RKO (cell line): ENCODE data around the gene NEMP1.
A peak's percentile ranks its signal among the peaks of the same experiment; 100 is the strongest.
"Not testable (repeated sequence)": the region's sequence is repeated elsewhere in the genome, so short reads cannot be mapped to it uniquely, and the experiment has no call there.

Experiments used
- DNase-seq: peaks from one replicate; pipeline ENCODE4 v3.0.0-alpha.2; 2016; ENCODE audit warnings: low spot score

The NEMP1 gene

GRCh38 chr12:57053901-57054300 lies 24.7 kb downstream of the NEMP1 start:
- not testable (repeated sequence) for DNase-seq

GRCh38 chr12:57053146-57053545 lies 25.4 kb downstream of the NEMP1 start:
- not testable (repeated sequence) for DNase-seq

- no peak for DNase-seq
Measured at GRCh38 chr12:57051011-57051410, 27.6 kb downstream of the NEMP1 start.

- peak; percentile 13 for DNase-seq
Measured at GRCh38 chr12:57049890-57050289, 28.7 kb downstream of the NEMP1 start, which contains the start of gene MYO1A. Gene MYO1A, minus strand, starts transcription at chr12:57050129. Its CDS starts 1,806 bp downstream, at chr12:57048323.

GRCh38 chr12:57049119-57049446 lies 29.5 kb downstream of the NEMP1 start:
- DNase-seq: no peak

GRCh38 chr12:57048423-57049118 lies 30.0 kb downstream of the NEMP1 start:
- no peak for DNase-seq

GRCh38 chr12:57047981-57048380 lies 30.6 kb downstream of the NEMP1 start:
- DNase-seq: no peak

GRCh38 chr12:57046947-57047890 lies 31.4 kb downstream of the NEMP1 start:
- DNase-seq: no peak

- DNase-seq: no peak
Measured at GRCh38 chr12:57046086-57046791, 32.4 kb downstream of the NEMP1 start.

- DNase-seq: no peak
Measured at GRCh38 chr12:57044889-57045288, 33.7 kb downstream of the NEMP1 start.

GRCh38 chr12:57044468-57044867 lies 34.1 kb downstream of the NEMP1 start:
- DNase-seq: no peak

GRCh38 chr12:57042695-57043094 lies 35.9 kb downstream of the NEMP1 start:
- DNase-seq: no peak

- DNase-seq: no peak
Measured at GRCh38 chr12:57040750-57041149, 37.8 kb downstream of the NEMP1 start.

- DNase-seq: no peak
Measured at GRCh38 chr12:57040211-57040610, 38.4 kb downstream of the NEMP1 start.

- no peak for DNase-seq
Measured at GRCh38 chr12:57039016-57039798, 39.4 kb downstream of the NEMP1 start.

GRCh38 chr12:57037264-57037663 lies 41.3 kb downstream of the NEMP1 start:
- no peak for DNase-seq

GRCh38 chr12:57033431-57033830 lies 45.2 kb downstream of the NEMP1 start:
- no peak for DNase-seq

GRCh38 chr12:57031789-57032188 lies 46.8 kb downstream of the NEMP1 start:
- DNase-seq: no peak

- DNase-seq: no peak
Measured at GRCh38 chr12:57031138-57031725, 47.4 kb downstream of the NEMP1 start.

GRCh38 chr12:57029457-57029856 lies 49.1 kb downstream of the NEMP1 start:
- DNase-seq: no peak

GRCh38 chr12:57027805-57028153 lies 50.8 kb downstream of the NEMP1 start:
- DNase-seq: no peak
